Fibroblast of mammary gland (primary cell): ENCODE data around the gene MEMO1.
"Not testable (repeated sequence)": the region's sequence is repeated elsewhere in the genome, so short reads cannot be mapped to it uniquely, and the experiment has no call there.

ENCODE experiments used
- DNase-seq: peaks from one replicate; pipeline ENCODE4 v3.0.0-alpha.2; 2010; ENCODE audit warnings: low read depth
- H3K4me3 ChIP-seq: 2 replicates; pipeline ENCODE4 v1.5.1; 2011; ENCODE audit warnings: low read depth, mild to moderate bottlenecking, low read length, moderate library complexity; ENCODE audit not compliant: control insufficient read depth
- TF ChIP-seq, protein P1 (sequence below): conservative IDR thresholded peaks from 2 replicates; pipeline ENCODE4 v1.5.1; 2011; ENCODE audit warnings: low read depth, low read length, inconsistent platforms; ENCODE audit not compliant: control insufficient read depth, insufficient read depth

Gene MEMO1

DNA sequence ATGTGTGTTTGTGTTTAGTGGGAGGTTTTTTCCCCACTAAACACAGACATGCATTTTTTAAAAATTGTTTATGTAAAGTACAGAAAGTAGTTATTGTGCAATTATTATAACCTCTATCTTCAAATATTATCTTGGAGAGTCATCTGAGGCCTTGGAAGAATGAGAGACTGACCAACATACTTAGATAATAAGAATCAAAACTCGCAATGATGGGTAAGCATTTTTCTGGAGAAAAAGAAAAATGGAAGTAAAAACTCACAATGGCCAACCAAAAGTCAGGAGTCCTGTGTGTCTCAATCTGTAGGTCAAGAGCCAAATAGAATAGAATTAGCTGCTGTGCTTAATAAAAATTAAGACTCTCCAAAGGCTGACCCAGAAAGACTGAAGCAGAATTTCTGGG, 43.0 kb downstream of the MEMO1 start:
- no peak overlapping the region for H3K4me3 ChIP-seq
- TF ChIP-seq, protein P1, sequence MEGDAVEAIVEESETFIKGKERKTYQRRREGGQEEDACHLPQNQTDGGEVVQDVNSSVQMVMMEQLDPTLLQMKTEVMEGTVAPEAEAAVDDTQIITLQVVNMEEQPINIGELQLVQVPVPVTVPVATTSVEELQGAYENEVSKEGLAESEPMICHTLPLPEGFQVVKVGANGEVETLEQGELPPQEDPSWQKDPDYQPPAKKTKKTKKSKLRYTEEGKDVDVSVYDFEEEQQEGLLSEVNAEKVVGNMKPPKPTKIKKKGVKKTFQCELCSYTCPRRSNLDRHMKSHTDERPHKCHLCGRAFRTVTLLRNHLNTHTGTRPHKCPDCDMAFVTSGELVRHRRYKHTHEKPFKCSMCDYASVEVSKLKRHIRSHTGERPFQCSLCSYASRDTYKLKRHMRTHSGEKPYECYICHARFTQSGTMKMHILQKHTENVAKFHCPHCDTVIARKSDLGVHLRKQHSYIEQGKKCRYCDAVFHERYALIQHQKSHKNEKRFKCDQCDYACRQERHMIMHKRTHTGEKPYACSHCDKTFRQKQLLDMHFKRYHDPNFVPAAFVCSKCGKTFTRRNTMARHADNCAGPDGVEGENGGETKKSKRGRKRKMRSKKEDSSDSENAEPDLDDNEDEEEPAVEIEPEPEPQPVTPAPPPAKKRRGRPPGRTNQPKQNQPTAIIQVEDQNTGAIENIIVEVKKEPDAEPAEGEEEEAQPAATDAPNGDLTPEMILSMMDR = no peak
- DNase-seq = no peak

DNA sequence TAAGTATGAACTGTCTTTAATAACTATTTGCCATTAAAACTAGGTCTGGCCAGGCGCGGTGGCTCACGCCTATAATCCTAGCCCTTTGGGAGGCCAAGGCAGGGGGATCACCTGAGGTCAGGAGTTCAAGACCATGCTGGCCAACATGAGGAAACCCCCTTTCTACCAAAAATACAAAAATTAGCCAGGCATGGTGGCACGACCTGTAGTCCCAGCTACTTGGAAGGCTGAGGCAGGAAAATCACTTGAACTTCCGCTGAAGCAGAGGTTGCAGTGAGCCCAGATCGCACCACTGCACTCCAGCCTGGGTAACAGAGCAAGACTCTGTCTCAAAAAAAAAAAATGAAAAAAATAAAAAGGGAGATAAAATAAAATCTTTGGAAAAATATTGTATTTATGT, 44.4 kb downstream of the MEMO1 start:
- DNase-seq, H3K4me3 ChIP-seq: not testable (repeated sequence)

DNA sequence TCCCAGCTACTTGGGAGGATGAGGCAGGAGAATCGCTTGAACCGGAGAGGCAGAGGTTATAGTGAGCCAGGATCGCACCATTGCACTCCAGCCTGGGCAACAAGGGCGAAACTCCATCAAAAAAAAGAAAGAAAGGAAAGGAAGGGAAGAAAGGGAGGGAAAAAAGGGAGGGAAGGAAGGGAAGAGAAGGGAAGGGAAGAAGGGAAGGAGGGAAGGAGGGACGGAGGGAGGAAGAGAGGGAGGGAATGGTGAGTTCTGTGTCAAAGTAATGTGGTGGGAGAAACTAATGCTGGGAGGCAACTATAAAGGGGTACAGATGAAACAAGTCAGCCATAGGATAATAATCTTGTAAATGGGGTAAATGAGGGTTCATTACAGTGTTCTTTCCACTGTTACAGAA, 45.7 kb downstream of the MEMO1 start:
- TF ChIP-seq, protein P1 = no peak
- H3K4me3 ChIP-seq = no peak overlapping the region
- DNase-seq = no peak

DNA sequence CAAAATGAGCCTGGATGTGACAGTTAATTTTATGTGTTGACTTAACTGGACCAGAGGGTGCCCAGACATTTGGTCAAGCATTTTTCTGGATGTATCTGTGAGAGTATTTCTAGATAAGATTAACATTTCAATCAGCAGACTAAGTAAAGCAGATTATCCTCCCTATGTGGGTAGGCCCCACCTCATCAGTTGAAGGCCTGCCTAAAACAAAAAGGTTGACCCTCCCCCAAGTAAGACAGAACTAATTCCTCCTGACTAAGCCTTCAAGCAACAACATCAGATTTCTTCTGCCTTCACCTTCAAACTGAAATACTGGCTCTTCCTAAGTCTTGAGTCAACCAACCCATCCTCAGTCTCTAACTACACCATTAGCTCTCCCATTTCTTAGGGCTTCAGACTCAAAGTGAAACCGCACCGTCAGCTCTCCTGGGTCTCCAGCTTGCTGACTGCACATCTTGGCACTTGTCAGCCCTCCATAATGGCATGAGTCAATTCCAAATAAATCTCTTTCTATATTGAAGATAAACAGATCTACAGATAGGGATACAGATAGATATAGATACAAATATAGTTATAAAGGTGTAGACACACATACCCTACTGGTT, 47.9 kb downstream of the MEMO1 start:
- DNase-seq = no peak
- TF ChIP-seq, protein P1 = no peak
- H3K4me3 ChIP-seq = no peak overlapping the region

DNA sequence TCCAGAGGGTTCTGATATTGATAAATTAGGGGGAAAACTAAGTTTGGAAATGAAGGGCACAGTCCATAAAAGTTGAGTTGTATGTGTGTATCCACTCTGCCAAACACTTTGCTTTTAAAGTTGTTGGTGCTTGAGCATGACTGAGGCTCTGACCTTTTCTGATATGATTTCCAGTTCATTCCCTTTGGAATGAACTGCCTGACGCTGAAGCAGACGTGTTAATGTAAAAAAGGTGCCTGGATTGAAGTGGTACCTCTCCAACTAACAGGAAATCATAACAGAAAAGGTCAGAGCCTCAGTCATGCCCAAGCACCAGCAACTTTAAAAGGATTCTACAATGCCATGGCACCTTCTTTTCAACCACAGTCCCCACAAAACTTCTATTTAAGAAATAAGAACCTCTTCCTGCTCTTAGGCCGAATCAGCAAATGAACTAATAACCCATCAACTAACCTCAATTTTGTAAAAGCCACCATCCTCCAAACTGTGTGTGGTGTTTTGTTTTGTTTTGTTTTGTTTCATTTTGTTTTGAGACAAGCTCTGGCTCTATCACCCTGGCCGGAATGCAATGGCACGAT, 52.6 kb downstream of the MEMO1 start:
- no peak overlapping the region for H3K4me3 ChIP-seq
- no peak for DNase-seq
- TF ChIP-seq, protein P1 = no peak

DNA sequence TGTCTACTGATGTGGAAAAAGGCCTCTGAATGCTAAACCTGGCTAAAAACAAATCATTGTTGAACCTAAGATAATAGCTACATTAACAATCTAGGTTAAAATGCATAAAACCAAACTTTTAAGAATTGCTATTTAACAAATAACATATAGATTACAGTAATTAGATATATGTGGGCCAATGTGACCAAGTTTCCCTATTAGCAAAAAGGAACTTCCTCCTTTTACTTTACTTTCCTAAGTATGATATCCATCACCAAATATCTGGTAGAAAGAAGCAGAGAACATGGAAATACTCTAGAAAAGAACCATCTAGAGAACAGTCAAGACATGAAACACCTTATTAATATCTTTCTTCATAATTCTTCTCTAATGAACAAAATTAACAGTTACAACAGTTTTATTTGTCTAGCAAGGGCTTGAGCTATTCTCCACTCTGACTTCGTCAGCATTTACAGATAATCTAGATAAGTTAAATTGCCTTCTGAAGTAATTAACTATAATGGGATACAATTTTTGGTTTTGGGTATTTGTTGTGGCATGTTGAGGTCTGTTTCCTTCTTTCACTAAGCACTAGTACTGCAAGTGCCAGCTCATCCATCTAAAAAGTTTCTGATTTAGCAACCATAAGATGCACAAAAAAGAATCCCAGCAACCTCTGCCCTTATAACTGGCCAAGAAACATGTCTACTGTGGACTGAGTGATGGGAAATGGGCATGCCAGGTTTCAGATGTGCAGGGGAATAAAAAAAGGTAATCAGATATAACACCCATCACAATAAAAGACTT, 53.3 kb downstream of the MEMO1 start:
- no peak for DNase-seq
- no peak overlapping the region for H3K4me3 ChIP-seq
- TF ChIP-seq, protein P1 = no peak

DNA sequence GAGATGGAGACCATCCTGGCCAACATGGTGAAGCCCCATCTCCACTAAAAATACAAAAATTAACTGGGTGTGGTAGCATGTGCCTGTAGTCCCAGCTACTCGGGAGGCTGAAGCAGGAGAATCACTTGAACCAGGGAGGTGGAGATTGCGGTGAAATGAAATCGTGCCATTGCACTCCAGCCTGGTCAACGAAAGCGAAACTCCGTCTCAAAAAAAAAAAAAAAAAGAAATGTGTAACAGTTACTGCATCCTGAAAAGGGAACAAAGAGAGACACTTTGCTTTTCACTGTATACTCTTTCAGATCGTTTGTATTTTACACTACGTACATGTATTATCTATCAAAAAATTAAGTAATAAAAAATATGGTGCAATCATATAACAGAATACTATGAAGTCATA, 53.9 kb downstream of the MEMO1 start:
- not testable (repeated sequence) for DNase-seq, H3K4me3 ChIP-seq
